HepG2 (cell line): ENCODE measurements around the gene EPB41L4A. TPM values are rescaled to one million over a fixed set of nuclear protein-coding genes. Genes with fewer than 3 reads are reported as not detected.

Experiments used
- ATAC-seq: fragments of 200-7000 bp; cut with Tn5 transposase; 3 replicates; pipeline ENCODE4 v1.9.1; 2020; ENCODE audit warnings: mild to moderate bottlenecking, moderate library complexity
- BruUV-seq: library from RNA; stranded (reverse); fragments of 400-500 nt; replicated peaks from 2 replicates; lab custom pipeline; 2021; lab: Mats Ljungman, UMichigan
- CTCF ChIA-PET: fragments of 300-600 bp; formaldehyde crosslinking; extraction: SDS; loops from one replicate; lab custom pipeline; 2021; ENCODE audit warnings: low total read pairs, inconsistent platforms, low intra/inter-chr PET ratio; lab: Yijun Ruan, JAX
- POLR2A ChIA-PET: fragments of 350-600 bp; sonication (Branson Sonifier 250); formaldehyde crosslinking; loops from one replicate; lab custom pipeline; 2020; ENCODE audit warnings: antibody characterized with exemption, inconsistent platforms; lab: Yijun Ruan, JAX
- DNase-seq: peaks from one replicate; pipeline ENCODE4 v3.0.0-alpha.2; 2015; ENCODE audit warnings: low spot score
- FAIRE-seq: peaks from 3 replicates; lab custom pipeline; 2011; peaks lifted over from hg19 to GRCh38; lab: Jason Lieb, UNC
- H2AFZ ChIP-seq: one replicate; pipeline ENCODE4 v1.6.1; 2011; ENCODE audit warnings: low read length, inconsistent platforms
- H3K27ac ChIP-seq: fragments of 300-600 bp; 3 replicates; pipeline ENCODE4 v1.8.0; 2011; ENCODE audit warnings: mixed run types, mild to moderate bottlenecking, mixed read lengths, low read length, inconsistent platforms; ENCODE audit not compliant: insufficient read depth; ENCODE audit errors: extremely low read length
- H3K27me3 ChIP-seq, 2 experiments: fragments of 200-600 bp in 1 of 2; 2 replicates in 1 of 2; 3 replicates in 1 of 2; pipeline versions ENCODE4 v1.6.0 to v1.8.0; 2011; ENCODE audit warnings: low read length in 2 of 2, mild to moderate bottlenecking in 2 of 2, moderate library complexity in 2 of 2, inconsistent platforms in 1 of 2; ENCODE audit not compliant: insufficient read depth in 2 of 2, control insufficient read depth in 1 of 2
- H3K36me3 ChIP-seq, 2 experiments: fragments of 200-600 bp in 1 of 2; replicated peaks in 1 of 2; 2 replicates in 1 of 2; 3 replicates in 1 of 2; pipeline versions ENCODE4 v1.5.1 to v1.8.0; 2011; ENCODE audit warnings: low read length in 2 of 2, inconsistent platforms in 1 of 2; ENCODE audit not compliant: insufficient read depth in 2 of 2, control insufficient read depth in 1 of 2
- H3K4me1 ChIP-seq: 2 replicates; pipeline ENCODE4 v1.5.1; 2012; ENCODE audit warnings: low read length, inconsistent platforms; ENCODE audit not compliant: insufficient read depth
- H3K4me2 ChIP-seq: 2 replicates; pipeline ENCODE4 v1.6.0; 2011; ENCODE audit warnings: low read depth, low read length, inconsistent platforms
- H3K4me3 ChIP-seq, 3 experiments: fragments of 200-600 bp in 1 of 3; sonication (generic), shearing (Covaris generic) in 1 of 3; replicated peaks in 1 of 3; 2 replicates each; pipeline ENCODE4 v1.5.1; 2011 to 2016; ENCODE audit warnings: low read length in 3 of 3, inconsistent platforms in 2 of 3, low read depth in 2 of 3, mild to moderate bottlenecking in 2 of 3, control low read depth in 1 of 3, mixed read lengths in 1 of 3; ENCODE audit not compliant: insufficient read depth in 1 of 3
- H3K79me2 ChIP-seq: one replicate; pipeline ENCODE4 v1.6.1; 2011; ENCODE audit warnings: low read length, inconsistent platforms; ENCODE audit not compliant: insufficient read depth
- H3K9ac ChIP-seq: 2 replicates; pipeline ENCODE4 v1.6.0; 2011; ENCODE audit warnings: mild to moderate bottlenecking, low read depth, low read length, inconsistent platforms; ENCODE audit not compliant: insufficient read depth
- H3K9me3 ChIP-seq: 2 replicates; pipeline ENCODE4 v1.5.1; 2012; ENCODE audit warnings: mild to moderate bottlenecking, low read length
- H4K20me1 ChIP-seq: 2 replicates; pipeline ENCODE4 v1.6.0; 2011; ENCODE audit warnings: inconsistent platforms, mild to moderate bottlenecking, low read length, moderate library complexity; ENCODE audit not compliant: insufficient read depth
- ATF4 ChIP-seq, 2 experiments: fragments of 450-650 bp in 1 of 2; sonication (generic) in 1 of 2; formaldehyde crosslinking; IDR thresholded peaks; 2 replicates each; pipeline versions ENCODE4 v1.5.0 to v1.8.0; 2020 to 2022; ENCODE audit warnings: mild to moderate bottlenecking in 1 of 2, missing genetic modification reagents in 1 of 2
- GMEB2 ChIP-seq: IDR thresholded peaks from 2 replicates; pipeline ENCODE4 v1.6.1; 2016; ENCODE audit warnings: missing biosample characterization, missing genetic modification reagents, low read depth
- HNRNPL ChIP-seq: fragments of 200-400 bp; formaldehyde crosslinking; IDR thresholded peaks from 2 replicates; pipeline ENCODE4 v1.6.1; 2017; ENCODE audit warnings: mild to moderate bottlenecking, low read depth, low read length
- KLF12 ChIP-seq: sonication (generic); formaldehyde crosslinking; IDR thresholded peaks from 2 replicates; pipeline ENCODE4 v1.4.0; 2020; ENCODE audit warnings: missing genetic modification reagents, borderline replicate concordance
- NBN ChIP-seq: fragments of 450-650 bp; conservative IDR thresholded peaks from 2 replicates; pipeline ENCODE4 v1.6.1; 2017
- NKX3-1 ChIP-seq: sonication (generic); formaldehyde crosslinking; IDR thresholded peaks from 2 replicates; pipeline ENCODE4 v1.5.0; 2020; ENCODE audit warnings: missing genetic modification reagents
- SIX4 ChIP-seq: sonication (generic); formaldehyde crosslinking; IDR thresholded peaks from 2 replicates; pipeline ENCODE4 v1.4.0; 2020; ENCODE audit warnings: missing genetic modification reagents
- SNAPC5 ChIP-seq: sonication (generic); formaldehyde crosslinking; IDR thresholded peaks from 2 replicates; pipeline ENCODE4 v1.8.1; 2023; ENCODE audit warnings: mild to moderate bottlenecking, missing genetic modification reagents, borderline replicate concordance
- STAT6 ChIP-seq: sonication (generic); formaldehyde crosslinking; IDR thresholded peaks from 2 replicates; pipeline ENCODE4 v1.4.0; 2020; ENCODE audit warnings: missing genetic modification reagents, mild to moderate bottlenecking, borderline replicate concordance
- ZBTB20 ChIP-seq: sonication (generic); formaldehyde crosslinking; IDR thresholded peaks from 2 replicates; pipeline ENCODE4 v1.8.1; 2023; ENCODE audit warnings: missing genetic modification reagents, low read depth, mild to moderate bottlenecking, borderline replicate concordance
- ZBTB33 ChIP-seq: sonication (generic); formaldehyde crosslinking; IDR thresholded peaks from 2 replicates; pipeline ENCODE4 v1.4.0; 2020; ENCODE audit warnings: missing genetic modification reagents
- ZNF275 ChIP-seq: sonication (generic); formaldehyde crosslinking; IDR thresholded peaks from 2 replicates; pipeline ENCODE4 v1.8.0; 2022; ENCODE audit warnings: missing genetic modification reagents, mild to moderate bottlenecking, inconsistent platforms, borderline replicate concordance
- ZNF513 ChIP-seq: sonication (generic); formaldehyde crosslinking; conservative IDR thresholded peaks from 2 replicates; pipeline ENCODE4 v1.5.0; 2020; ENCODE audit warnings: missing genetic modification reagents
- ZNF883 ChIP-seq: sonication (generic); formaldehyde crosslinking; IDR thresholded peaks from 2 replicates; pipeline ENCODE4 v1.5.1; 2020; ENCODE audit warnings: mild to moderate bottlenecking, missing genetic modification reagents; ENCODE audit errors: not compliant biosample characterization
- WGBS: methylation state at CpG from one replicate; pipeline ENCODE4 v1.1.6; 2017; ENCODE audit warnings: low lambda C conversion rate; 5-methylcytosine and 5-hydroxymethylcytosine counted together
- in situ Hi-C: cut with HindIII; loops from 2 replicates; pipeline ENCODE4 v1.10.0; 2017; ENCODE audit warnings: low pct_unique_long_range_greater_than_20kb; ENCODE audit not compliant: extremely low pct_ligation_motif_present
- intact Hi-C: fragments of 100-400 bp; cut with micrococcal nuclease; formaldehyde crosslinking; loops from one replicate; pipeline ENCODE4 v1.10.0; 2022; ENCODE audit not compliant: unreplicated experiment
- polyA plus RNA-seq, 8 experiments: library from polyadenylated mRNA; depleted of rRNA in 3 of 8; stranded (reverse) in 7 of 8; unstranded in 1 of 8; fragments of >200 nt; fragmentation: Illumina TruSeq in 4 of 8; extraction: Trizol in 4 of 8; gene quantifications; 2 replicates each; pipeline versions ENCODE4 v1.2.1 to v1.2.3, GENCODE V29; 2011 to 2016; ENCODE audit warnings: low read depth in 4 of 8, missing spikeins in 1 of 8, mixed read lengths in 1 of 8; ENCODE audit not compliant: insufficient read depth in 1 of 8
- total RNA-seq, 5 experiments: library from RNA; depleted of rRNA; stranded (reverse); fragments of >200 nt; fragmentation: Illumina TruSeq; extraction: Trizol; gene quantifications; 2 replicates each; pipeline ENCODE4 v1.2.3, GENCODE V29; 2016; ENCODE audit warnings: low read depth in 1 of 5

Gene EPB41L4A
- total and polyA plus RNA-seq, 2 of the 13 experiments (the other 11 are each of a cell fraction or from before 2014, with no cell fraction given), result 0.07 TPM; not detected in 1

GRCh38 chr5:112267231-112267630, 151.8 kb downstream of the EPB41L4A start:
- Histone ChIP-seq H3K4me1 (no peaks in the 10 kb centered on the region), H3K79me2 (no peaks in the 10 kb centered on the region), H3K36me3 (no peaks in the 10 kb centered on the region), H3K4me2 (no peak overlapping the region), H2AFZ (no peak overlapping the region), H3K27me3 (no peaks in the 10 kb centered on the region; a peak in 1 of 5 replicates), H4K20me1 (no peaks in the 10 kb centered on the region), H3K9ac (no peak overlapping the region), H3K4me3 (no peak overlapping the region), H3K27ac (no peak overlapping the region), H3K9me3 (no peaks in the 10 kb centered on the region)
- in situ Hi-C loops, result no loop called here
- no TSS peak for BruUV-seq
- WGBS, result 2% methylated on average over 4 of the region's 4 CpGs
- FAIRE-seq, result no peak
- intact Hi-C loops, result no loop called here
- DNase-seq, result no peak
- POLR2A ChIA-PET, result no interaction called here
- CTCF ChIA-PET, result no interaction called here
- ATAC-seq, result no peak
- TF ChIP-seq ZNF513 (CRISPR knock-in tag), result no peak
- TF ChIP-seq ZBTB33 (CRISPR knock-in tag), result no peak
- no peak for TF ChIP-seq ATF4 (CRISPR knock-in tag; IDR thresholded peaks at IDR 0.05)
- TF ChIP-seq GMEB2 (CRISPR knock-in tag), result no peak
- no peak for TF ChIP-seq SNAPC5 (CRISPR knock-in tag)
- TF ChIP-seq STAT6 (CRISPR knock-in tag), result no peak
- TF ChIP-seq SIX4, result no peak
- TF ChIP-seq ZBTB20 (CRISPR knock-in tag), result no peak
- TF ChIP-seq NKX3-1 (CRISPR knock-in tag), result no peak
- no peak for TF ChIP-seq HNRNPL
- TF ChIP-seq KLF12, result no peak
- TF ChIP-seq ZNF275, result no peak
- no peak for TF ChIP-seq ZNF883 (CRISPR knock-in tag)
- TF ChIP-seq NBN, result no peak
